ENCODE data around the gene DHDH.
"Not testable (repeated sequence)": the region's sequence is repeated elsewhere in the genome, so short reads cannot be mapped to it uniquely, and the experiment has no call there.

The DHDH gene

GRCh38 chr19:48933382-48933932 lies at the start of gene DHDH:
TSS of gene DHDH (plus strand) at chr19:48933699. CDS start at chr19:48933722, 23 bp downstream.
- peak; percentile 63 to 65 for DNase-seq

- no peak for DNase-seq
These were observed 49.8 kb upstream of the DHDH start for GRCh38 chr19:48883726-48884125.

- DNase-seq = no peak
These were observed 45.5 kb upstream of the DHDH start for GRCh38 chr19:48887861-48888612.

GRCh38 chr19:48889496-48889895 lies 44.0 kb upstream of the DHDH start:
- not testable (repeated sequence) for DNase-seq

- DNase-seq = no peak
These were observed 42.9 kb upstream of the DHDH start for GRCh38 chr19:48890551-48890950.

- DNase-seq = no peak
These were observed 38.3 kb upstream of the DHDH start for GRCh38 chr19:48895226-48895625.

- no peak for DNase-seq
These were observed 37.2 kb upstream of the DHDH start for GRCh38 chr19:48896191-48896720.

- no peak for DNase-seq
These were observed 36.3 kb upstream of the DHDH start for GRCh38 chr19:48897181-48897580.

- DNase-seq = not testable (repeated sequence)
These were observed 34.1 kb upstream of the DHDH start for GRCh38 chr19:48899386-48899749.

GRCh38 chr19:48899781-48900476 lies 33.6 kb upstream of the DHDH start, which contains the start of gene NUCB1:
TSS of gene NUCB1 (plus strand) at chr19:48900312. CDS start at chr19:48900797, 485 bp downstream.
- peak; percentile 93 to 97 for DNase-seq

GRCh38 chr19:48900477-48901406 lies 32.8 kb upstream of the DHDH start:
- DNase-seq = peak; percentile 44 to 73

- not testable (repeated sequence) for DNase-seq
These were observed 31.2 kb upstream of the DHDH start for GRCh38 chr19:48902291-48902690.

- DNase-seq = not testable (repeated sequence)
These were observed 29.7 kb upstream of the DHDH start for GRCh38 chr19:48903788-48904187.

- DNase-seq = no peak
These were observed 27.8 kb upstream of the DHDH start for GRCh38 chr19:48905664-48906063.

GRCh38 chr19:48906324-48906723 lies 27.2 kb upstream of the DHDH start:
- no peak for DNase-seq

GRCh38 chr19:48907671-48908070 lies 25.8 kb upstream of the DHDH start:
- DNase-seq = no peak

- not testable (repeated sequence) for DNase-seq
These were observed 23.9 kb upstream of the DHDH start for GRCh38 chr19:48909424-48910077.

- DNase-seq = no peak
These were observed 22.7 kb upstream of the DHDH start for GRCh38 chr19:48910803-48911202.

GRCh38 chr19:48913114-48913889 lies 20.2 kb upstream of the DHDH start:
- peak; percentile 22 to 25 for DNase-seq

- no peak for DNase-seq
These were observed 19.3 kb upstream of the DHDH start for GRCh38 chr19:48914181-48914580.

GRCh38 chr19:48915757-48916156 lies 17.7 kb upstream of the DHDH start:
- no peak for DNase-seq
